ENCODE data around the gene ZNF568.

GRCh38 chr19:36915992-36916830 lies at the start of gene ZNF568, which contains the start of gene ZNF829:
- peak in 5 of 6 experiments; percentile 41 to 64 (median 56) for TF ChIP-seq CTCF (IDR thresholded peaks at IDR 0.05)
- TF ChIP-seq POLR2A (IDR thresholded peaks at IDR 0.05), result peak in 1 of 4 donors; percentile 21
